ENCODE measurements around the gene RPL37. TPM values are rescaled to one million over a fixed set of nuclear protein-coding genes. Genes with fewer than 3 reads are reported as not detected.
"Not testable (repeated sequence)": the region's sequence is repeated elsewhere in the genome, so short reads cannot be mapped to it uniquely, and the experiment has no call there.

RPL37 gene
- total RNA-seq, 1 experiment from 2014 or later: 1,038 TPM

GRCh38 chr5:40828021-40828631 lies 6.9 kb downstream of the RPL37 start:
- DNase-seq: no peak
- no peak for TF ChIP-seq CTCF (IDR thresholded peaks at IDR 0.05; ENCODE audit: unreplicated experiment)
- no peaks in the 10 kb centered on the region for H3K27me3 Mint-ChIP-seq (ENCODE audit: unreplicated experiment)
- H3K4me3 Mint-ChIP-seq (ENCODE audit: low read depth, unreplicated experiment): no peak overlapping the region
- intact Hi-C loops (cut with micrococcal nuclease; ENCODE audit: unreplicated experiment): no loop called here
- no peaks in the 10 kb centered on the region for H3K9me3 Mint-ChIP-seq (ENCODE audit: low read depth, unreplicated experiment)
- no peak overlapping the region for H3K27ac Mint-ChIP-seq (ENCODE audit: unreplicated experiment)
- CTCF ChIA-PET: interaction anchor here (0.7 kb wide), 1 partner anchor 19 kb away, joined by 3 read pairs; no protein-coding TSS in a partner anchor
- peaks cover 77% of the 10 kb centered on the region for H3K36me3 Mint-ChIP-seq (ENCODE audit: insufficient read depth, unreplicated experiment)
- H3K4me1 Mint-ChIP-seq (ENCODE audit: low read depth, unreplicated experiment): peaks cover 37% of the 10 kb centered on the region
- no TSS peak for BruUV-seq (replicated peaks)

- no peaks in the 10 kb centered on the region for H3K9me3 Mint-ChIP-seq (ENCODE audit: low read depth, unreplicated experiment)
- DNase-seq: no peak
- TF ChIP-seq CTCF (IDR thresholded peaks at IDR 0.05; ENCODE audit: unreplicated experiment): no peak
- CTCF ChIA-PET: interaction anchor here (0.7 kb wide), 1 partner anchor 19 kb away, joined by 3 read pairs; no protein-coding TSS in a partner anchor
- H3K4me3 Mint-ChIP-seq (ENCODE audit: low read depth, unreplicated experiment): no peak overlapping the region
- no peaks in the 10 kb centered on the region for H3K27me3 Mint-ChIP-seq (ENCODE audit: unreplicated experiment)
- BruUV-seq (replicated peaks): no TSS peak
- H3K4me1 Mint-ChIP-seq (ENCODE audit: low read depth, unreplicated experiment): peaks cover 34% of the 10 kb centered on the region
- intact Hi-C loops (cut with micrococcal nuclease; ENCODE audit: unreplicated experiment): no loop called here
- peaks cover 69% of the 10 kb centered on the region for H3K36me3 Mint-ChIP-seq (ENCODE audit: insufficient read depth, unreplicated experiment)
- H3K27ac Mint-ChIP-seq (ENCODE audit: unreplicated experiment): no peak overlapping the region
Measured at GRCh38 chr5:40827188-40827977, 7.6 kb downstream of the RPL37 start.

- intact Hi-C loops (cut with micrococcal nuclease; ENCODE audit: unreplicated experiment): no loop called here
- CTCF ChIA-PET: no interaction called here
- no peak overlapping the region for H3K4me3 Mint-ChIP-seq (ENCODE audit: low read depth, unreplicated experiment)
- no peak for DNase-seq
- peaks cover 27% of the 10 kb centered on the region for H3K4me1 Mint-ChIP-seq (ENCODE audit: low read depth, unreplicated experiment)
- H3K9me3 Mint-ChIP-seq (ENCODE audit: low read depth, unreplicated experiment): no peaks in the 10 kb centered on the region
- peaks cover 62% of the 10 kb centered on the region for H3K36me3 Mint-ChIP-seq (ENCODE audit: insufficient read depth, unreplicated experiment)
- no TSS peak for BruUV-seq (replicated peaks)
- no peak for TF ChIP-seq CTCF (IDR thresholded peaks at IDR 0.05; ENCODE audit: unreplicated experiment)
- H3K27me3 Mint-ChIP-seq (ENCODE audit: unreplicated experiment): no peaks in the 10 kb centered on the region
- H3K27ac Mint-ChIP-seq (ENCODE audit: unreplicated experiment): no peak overlapping the region
Measured at GRCh38 chr5:40826489-40827187, 8.4 kb downstream of the RPL37 start.

- H3K9me3 Mint-ChIP-seq (ENCODE audit: low read depth, unreplicated experiment); CTCF ChIA-PET; BruUV-seq (replicated peaks); DNase-seq; H3K4me3 Mint-ChIP-seq (ENCODE audit: low read depth, unreplicated experiment); intact Hi-C loops (cut with micrococcal nuclease; ENCODE audit: unreplicated experiment); H3K27me3 Mint-ChIP-seq (ENCODE audit: unreplicated experiment); H3K27ac Mint-ChIP-seq (ENCODE audit: unreplicated experiment): not testable (repeated sequence)
- peaks cover 51% of the 10 kb centered on the region for H3K36me3 Mint-ChIP-seq (ENCODE audit: insufficient read depth, unreplicated experiment)
- peaks cover 25% of the 10 kb centered on the region for H3K4me1 Mint-ChIP-seq (ENCODE audit: low read depth, unreplicated experiment)
Measured at GRCh38 chr5:40825461-40826043, 9.5 kb downstream of the RPL37 start.

Measured in Calu3 (cell line).